GM21825 (cell line): ENCODE measurements around the gene SELE.

Source experiments
- ATAC-seq: cut with Tn5 transposase; IDR thresholded peaks from one replicate; pipeline ENCODE4 v1.9.1; 2021; ENCODE audit warnings: mild to moderate bottlenecking, moderate library complexity; ENCODE audit not compliant: unreplicated experiment

SELE gene, protein sequence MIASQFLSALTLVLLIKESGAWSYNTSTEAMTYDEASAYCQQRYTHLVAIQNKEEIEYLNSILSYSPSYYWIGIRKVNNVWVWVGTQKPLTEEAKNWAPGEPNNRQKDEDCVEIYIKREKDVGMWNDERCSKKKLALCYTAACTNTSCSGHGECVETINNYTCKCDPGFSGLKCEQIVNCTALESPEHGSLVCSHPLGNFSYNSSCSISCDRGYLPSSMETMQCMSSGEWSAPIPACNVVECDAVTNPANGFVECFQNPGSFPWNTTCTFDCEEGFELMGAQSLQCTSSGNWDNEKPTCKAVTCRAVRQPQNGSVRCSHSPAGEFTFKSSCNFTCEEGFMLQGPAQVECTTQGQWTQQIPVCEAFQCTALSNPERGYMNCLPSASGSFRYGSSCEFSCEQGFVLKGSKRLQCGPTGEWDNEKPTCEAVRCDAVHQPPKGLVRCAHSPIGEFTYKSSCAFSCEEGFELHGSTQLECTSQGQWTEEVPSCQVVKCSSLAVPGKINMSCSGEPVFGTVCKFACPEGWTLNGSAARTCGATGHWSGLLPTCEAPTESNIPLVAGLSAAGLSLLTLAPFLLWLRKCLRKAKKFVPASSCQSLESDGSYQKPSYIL

DNA sequence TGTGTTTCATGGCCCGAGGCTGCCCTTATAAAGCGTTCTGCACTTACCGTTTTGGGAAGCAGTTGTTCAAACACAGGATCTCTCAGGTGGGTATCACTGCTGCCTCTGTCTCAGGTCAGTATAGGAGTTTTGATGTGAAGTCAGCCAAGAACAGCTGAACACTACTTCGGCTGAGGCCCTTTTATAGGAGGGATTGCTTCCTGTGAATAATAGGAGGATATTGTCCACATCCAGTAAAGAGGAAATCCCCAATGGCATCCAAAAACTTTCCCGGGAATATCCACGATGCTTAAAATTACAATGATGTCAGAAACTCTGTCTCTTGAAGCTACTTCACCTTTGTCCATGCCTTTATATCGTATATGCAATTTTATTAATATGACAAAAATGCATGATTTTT lies at the start of gene SELE:
Gene SELE (minus strand): TSS at position 156 of the 400 bp plus-strand sequence. CDS start 467 bp downstream, outside the sequence.
- ATAC-seq, result no peak

DNA sequence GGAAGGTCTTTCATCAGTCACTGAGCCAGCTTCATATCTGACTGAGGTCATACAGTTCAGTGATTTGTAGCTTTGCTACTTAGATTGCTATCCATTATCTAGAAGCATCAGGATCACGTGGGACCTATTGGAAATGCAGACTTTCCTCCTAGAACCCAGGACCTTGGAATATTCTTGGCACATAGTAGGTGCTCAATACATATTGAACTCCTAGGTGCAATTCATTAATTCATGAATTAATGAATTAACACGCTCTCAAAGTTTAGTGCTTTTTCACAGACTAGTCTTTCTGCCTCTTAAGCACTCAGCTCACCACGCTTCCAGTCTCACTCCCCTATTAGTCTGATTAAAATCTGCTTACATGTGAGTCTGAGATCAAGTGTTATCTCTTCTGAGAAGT lies 48.7 kb upstream of the SELE start:
- ATAC-seq, result no peak

DNA sequence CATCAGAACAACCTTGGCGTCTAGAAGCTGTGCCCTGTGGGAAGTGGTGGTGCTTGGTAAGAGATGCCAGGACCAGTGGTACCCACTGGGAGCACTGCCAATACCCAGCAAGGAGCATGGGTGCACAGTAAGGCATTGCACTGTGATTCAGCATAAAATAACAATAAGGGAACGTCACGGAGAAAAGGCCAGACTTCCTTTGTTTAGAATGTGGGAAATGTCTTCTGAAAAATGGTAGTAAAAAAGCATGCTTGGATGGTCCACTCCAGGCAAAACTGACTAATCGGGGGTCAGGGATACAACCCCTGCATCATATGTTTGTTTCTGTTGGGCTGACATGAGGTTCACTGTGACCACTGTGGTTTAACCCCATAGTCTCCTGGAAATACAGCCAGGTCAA lies 46.1 kb upstream of the SELE start:
- no peak for ATAC-seq

DNA sequence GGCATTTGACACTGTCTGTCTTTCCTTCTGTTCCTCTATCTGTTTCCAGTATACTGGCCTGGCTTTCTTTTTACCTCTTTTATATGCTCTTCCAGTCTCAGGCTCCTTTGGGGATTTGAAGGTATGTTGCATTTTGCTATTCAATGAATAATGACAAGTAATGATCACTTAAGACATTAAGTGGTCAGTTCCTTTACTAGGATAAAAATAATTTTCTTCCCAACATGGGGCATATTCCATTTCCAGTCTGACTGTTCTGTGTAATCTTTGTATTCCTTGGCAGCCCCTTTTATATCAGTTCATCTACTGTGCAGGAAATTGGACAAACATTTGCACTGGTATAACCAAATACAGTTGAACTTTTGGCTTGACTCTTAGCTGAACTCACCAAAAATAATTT lies 45.3 kb upstream of the SELE start:
- no peak for ATAC-seq

DNA sequence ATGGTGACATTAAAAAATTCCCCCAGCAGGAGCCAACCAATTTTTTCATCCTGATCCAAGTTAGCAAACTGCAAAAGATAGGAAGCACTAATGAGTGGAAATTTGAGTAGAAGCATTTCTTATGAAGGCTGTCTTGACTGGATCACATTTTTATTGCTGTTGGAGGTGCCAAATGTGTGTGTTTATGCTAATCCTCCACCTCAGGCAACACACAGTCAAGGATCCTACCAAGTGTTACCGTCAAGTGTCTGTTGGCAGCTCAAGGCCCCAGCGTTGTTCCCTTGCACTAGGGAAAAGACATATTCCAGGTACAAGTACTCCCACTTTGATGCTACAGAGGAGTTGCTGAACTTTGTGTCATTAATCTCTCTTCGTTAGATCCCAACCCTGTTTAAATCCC lies 42.6 kb upstream of the SELE start:
- ATAC-seq, result no peak

DNA sequence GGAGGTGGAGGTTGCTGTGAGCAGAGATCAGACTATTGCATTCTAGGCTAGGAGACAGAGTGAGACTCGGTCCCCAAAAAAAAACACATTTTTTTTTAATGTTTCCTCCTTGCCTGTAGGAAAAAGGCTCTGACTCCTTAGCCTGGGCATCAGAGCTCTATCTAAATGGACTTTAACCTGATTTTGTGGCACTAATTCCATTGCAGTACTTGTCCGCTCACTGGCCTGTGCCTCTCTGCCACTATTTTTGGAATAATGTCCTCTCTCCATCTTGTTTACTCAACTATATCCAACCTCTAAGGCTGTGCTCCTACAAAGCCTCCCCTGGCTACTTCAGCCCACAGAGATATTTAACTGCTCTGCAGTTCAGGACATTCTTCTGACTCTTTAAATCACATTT lies 34.3 kb upstream of the SELE start:
- ATAC-seq, result no peak

DNA sequence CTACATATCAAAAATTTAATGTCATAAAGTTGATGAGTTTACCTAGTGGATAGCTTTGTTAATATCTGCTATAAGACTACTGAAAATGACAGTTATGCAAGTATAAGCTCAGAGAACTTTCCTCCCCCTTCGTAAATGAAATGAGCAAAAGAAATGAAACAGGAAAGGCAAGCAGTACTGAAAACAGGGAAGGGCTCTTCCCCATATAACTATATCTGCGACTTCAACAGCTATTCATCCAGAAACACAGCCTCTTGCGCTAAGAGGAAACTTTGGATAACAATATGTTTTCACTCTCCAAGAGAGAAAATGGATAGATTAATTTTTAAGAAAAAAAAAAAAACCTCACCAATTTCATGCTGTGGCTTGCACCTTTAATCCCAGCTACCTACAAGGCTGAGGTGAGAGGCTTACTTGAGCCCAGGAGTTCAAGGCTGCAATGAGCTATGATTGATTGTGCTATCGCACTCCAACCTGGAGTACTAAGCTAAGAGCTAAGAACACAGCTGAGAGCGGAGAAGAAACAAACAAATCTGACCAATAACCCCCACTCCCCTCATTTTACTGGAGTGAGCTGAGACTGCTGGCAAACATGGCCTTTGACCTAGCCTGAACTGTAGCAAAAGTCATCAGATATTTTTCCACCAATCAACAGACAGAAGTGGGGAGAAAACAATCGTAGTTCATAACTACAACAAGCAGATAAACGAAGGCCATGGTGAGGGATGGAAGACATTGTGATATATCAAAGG lies 31.9 kb upstream of the SELE start:
- no peak for ATAC-seq

DNA sequence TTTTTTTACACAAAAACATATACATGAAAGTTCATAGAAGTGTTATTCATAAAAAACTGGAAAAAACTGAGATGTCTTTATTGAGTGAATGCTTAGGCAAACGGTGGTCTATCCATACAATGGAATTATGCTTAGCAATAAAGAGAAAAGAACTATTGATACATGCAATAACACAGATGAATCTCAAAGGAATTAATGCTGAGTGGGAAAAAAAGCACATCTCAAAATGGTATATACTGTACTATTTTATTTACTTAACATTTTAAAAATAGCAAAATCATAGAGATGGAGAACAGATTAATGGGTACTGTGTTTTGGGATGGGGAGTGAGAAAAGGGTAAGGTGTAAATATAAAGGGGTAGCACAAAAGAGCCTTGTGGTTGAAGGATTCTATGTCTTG lies 31.0 kb upstream of the SELE start:
- ATAC-seq, result no peak

DNA sequence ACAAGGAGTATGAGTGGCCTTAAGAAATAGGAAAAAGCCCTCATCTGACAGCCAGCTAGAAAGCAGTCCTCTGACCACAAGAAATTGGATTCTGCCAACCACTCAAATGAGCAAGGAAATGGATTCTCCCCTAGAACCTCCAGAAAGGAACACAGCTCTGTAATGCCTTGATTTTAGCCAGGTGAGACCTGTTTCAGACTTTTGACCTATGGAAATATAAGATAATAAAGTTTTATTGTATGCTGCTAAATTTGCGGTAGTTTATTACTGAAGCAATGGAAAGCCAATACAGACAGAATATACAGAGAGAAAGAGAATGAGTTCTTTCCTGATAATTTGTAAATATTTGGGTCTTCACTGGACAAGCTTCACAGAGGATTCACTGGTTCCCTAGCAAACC lies 28.8 kb upstream of the SELE start:
- no peak for ATAC-seq

DNA sequence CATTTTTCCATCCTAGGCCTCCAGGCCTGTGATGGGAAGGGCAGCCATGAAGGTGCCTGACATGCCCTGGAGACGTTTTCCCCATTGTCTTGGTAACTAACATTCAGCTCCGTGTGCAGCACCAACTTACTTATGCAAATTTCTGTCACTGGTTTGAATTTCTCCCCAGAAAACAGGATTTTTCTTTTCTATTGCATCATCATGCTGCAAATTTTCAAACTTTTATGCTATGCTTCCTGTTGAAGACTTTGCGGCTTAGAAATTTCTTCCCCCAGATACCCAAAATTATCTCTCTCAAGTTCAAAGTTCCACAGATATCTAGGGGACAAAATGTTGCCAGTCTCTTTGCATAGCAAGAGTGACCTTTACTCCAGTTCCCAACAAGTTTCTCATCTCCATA lies 25.2 kb upstream of the SELE start:
- no peak for ATAC-seq

DNA sequence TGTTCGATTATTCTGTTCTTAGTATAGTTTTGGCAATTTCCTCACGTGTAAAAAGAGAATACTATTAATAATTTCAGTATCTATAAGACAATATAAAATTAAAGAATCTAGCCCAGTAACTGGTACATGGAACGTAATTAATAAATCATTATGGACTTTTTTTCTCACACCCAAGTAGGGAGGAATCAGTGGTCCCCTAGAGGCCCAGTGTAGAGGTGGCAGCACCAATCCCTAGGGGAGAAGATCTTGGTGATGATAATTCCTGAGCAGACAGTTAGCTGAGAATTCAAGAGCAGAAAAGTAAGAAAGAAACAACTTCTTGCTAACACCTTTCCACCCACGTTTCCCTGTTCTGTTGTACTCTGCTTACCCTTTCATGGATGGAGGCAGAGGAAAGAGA lies 19.7 kb upstream of the SELE start:
- no peak for ATAC-seq

DNA sequence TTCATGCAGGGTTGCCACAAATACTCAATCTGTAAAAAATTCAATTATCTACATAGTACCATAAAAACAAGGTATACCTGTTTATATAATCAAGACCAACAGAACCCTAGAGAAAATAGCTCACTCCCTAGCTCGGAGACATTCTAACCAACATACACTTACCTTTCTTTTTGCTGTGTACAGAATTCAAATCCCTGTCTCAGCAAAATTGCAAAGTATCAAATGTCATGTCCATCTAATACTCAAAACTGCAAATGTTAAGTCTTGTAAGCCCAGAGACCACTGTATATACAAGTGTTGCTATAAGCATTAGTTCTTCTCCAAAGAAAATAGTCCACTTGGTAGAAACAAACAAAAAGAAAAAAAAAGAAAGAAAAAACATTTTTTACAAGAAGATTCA lies 16.2 kb upstream of the SELE start:
- no peak for ATAC-seq

DNA sequence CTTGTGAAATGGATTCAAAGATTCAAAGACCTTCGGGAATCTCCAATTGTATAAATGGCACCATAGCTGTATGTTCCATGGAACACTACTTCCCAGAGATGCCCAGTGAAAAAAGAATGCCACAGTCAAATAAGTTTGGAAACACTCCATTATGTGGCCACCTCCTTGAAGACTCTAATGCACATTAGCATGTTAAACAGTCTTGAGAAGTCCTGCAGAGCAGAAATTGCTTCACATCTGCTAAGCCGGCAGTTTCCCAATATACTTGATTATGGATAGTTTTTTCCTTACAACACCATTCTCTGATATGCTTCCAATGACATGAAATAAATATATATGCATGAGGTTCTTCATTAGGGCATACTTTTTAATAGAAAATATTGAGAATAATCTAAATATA lies 12.7 kb upstream of the SELE start:
- ATAC-seq, result no peak

DNA sequence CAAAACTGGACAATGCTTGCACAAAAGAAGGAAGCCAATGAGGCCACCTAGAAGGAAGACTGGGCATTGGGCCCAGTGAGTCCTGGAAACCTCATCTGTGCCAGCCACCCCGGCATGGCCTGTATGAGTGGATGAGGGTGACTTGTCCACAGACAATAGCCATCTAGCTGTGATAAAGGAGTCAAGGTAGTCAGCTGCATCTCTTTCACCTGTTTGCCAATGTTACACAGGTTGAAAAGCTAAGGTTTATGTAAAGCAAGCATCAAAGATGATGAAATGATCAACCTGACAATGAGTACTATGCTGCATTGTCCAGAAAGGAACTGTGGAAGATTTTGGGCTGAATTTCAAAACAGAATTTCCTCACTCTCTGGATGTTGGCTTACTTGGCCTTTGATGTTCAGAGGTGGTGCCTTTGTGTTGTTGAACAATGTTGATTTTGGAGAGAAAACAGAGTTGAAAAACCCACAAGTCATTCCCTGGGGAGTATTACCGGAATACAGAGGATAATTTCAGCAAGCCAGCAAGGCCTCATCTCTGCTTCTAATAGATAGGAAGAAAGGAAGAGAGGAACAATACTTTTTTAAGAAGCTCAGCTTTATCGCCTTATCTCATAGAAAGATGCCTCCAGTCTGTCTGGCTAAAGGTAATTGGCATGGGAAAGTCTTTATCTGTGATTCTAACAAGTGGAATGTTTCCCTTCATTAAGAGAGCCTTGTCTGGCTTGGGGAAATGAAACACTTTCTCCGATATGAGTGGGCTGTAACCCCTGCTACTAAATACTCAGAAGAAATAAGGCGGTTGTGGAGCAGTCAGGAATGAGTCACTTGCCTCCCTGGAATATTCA lies 11.4 kb upstream of the SELE start:
- ATAC-seq, result no peak

DNA sequence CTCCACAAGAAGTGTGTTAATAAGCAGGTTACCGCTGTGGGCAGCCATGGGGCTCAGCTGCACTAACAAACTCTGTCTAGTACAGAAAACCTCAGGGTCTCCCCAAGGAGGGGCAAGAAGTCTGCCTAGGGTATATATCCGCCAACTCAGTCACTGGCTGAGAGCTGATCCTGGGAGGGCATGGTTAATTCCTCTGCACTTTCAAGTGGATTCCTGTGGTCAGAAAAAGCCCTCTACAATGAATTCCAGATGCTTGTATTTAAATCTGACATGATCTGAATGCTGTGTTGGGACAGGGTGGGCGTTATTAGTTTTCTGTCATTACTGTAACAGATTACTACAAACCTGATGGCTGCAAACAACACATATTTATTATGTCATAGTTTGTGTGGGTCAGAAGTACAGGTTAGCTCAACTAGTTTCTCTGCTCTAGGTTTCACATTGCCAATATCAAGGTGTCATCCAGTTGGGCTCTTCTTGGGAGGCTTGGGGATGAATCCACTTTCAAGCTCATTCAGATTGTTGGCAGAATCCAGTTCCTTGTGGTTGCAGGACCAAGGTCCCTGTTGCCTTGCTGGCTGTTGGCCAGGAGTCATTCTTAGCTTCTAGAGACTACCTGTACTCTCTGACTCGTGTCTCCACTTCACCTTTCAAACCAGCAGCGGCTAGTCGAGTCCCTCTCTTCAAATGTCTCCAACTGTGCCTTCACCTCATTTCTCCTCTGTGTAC lies 8.0 kb upstream of the SELE start:
- ATAC-seq, result no peak

DNA sequence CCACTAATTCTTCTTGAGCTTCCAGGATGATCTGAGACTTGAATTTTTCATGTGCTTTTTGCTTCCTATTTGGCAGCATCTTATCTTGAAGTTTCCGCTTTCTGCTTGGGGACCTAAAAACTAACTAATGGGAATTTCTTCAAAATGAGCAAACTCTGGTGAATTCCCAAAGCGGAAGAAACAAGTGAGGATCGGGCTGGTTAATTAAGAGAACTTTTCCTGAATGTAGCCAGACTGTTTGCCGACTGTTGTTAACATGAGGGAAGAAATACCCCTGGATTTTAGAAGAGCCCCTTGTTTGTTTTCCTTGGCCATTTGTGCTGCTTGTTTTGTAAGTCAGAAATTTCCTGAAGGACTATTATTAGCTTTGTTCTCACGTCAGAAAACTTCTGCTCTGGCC lies 6.1 kb upstream of the SELE start:
- no peak for ATAC-seq

DNA sequence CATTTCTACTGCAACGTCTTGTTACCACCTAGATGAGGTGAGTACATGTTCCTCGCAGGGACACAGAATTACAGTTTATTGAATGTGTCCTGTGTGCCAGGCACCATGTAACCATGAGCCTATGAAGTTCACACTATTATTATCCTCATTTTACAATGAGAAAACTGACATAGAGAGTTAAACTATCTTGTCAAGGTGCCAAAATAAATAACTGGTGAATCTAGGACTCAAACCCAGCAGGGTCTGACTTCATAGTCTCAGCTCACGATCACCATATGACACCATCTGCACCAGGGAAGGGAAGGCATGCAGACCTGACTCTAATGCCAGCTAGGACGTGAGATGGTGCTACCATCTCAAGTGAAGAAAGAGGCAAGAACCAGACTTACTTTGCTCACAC lies 2.4 kb downstream of the SELE start:
- ATAC-seq, result no peak

DNA sequence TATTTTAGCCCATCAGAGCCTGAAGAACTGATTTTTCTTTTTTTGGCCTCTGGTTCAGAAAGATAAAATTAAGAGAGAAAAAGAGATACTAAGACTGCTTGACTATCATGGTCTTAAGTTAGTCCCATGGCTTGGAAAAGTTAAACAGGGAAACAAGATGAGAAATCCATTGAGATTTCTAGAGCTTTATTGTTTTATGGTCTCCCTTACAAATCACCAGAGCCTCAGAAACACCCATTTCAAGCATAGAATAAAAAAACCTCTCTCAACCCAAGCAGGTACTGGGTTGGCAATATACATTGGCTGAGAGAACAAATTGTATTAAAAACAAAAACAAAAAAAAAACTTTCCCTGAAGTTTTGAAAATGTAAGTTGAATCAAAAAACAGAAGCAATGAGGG lies 3.9 kb downstream of the SELE start:
- ATAC-seq, result no peak

DNA sequence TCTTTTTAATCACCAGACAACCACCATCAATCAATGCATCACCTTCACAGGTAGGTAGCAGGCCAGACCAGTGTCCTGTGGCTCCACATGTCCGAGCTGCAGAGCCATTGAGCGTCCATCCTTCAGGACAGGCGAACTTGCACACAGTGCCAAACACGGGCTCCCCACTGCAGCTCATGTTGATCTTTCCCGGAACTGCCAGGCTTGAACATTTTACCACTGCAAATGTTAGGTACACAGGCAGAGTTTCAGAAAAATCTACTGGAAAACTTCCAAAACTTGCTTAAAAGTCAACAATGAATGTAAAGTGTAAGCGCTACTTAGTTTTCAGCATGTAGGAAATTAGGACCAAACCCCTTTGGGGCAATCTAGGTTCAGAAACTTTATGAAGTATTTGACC lies 6.6 kb downstream of the SELE start:
- no peak for ATAC-seq

DNA sequence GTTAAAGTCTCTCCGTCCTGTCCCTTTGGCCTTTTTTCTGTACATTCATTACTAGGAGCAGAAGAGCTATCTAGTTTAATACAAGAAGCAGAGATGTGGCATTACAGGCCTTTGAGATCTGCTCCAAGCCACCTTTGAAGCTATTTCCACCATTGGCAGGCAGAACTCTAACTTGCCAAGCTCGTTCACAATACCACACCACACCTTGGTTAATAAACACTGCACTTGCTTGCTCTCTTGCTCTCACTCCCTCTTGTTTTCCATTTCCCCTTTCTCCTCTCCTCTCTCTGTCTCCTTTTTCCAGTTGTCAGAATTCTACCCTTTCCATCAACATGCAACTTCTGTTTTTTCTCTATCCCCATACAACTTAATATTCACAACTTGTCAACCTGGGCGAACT lies 7.0 kb downstream of the SELE start:
- no peak for ATAC-seq

DNA sequence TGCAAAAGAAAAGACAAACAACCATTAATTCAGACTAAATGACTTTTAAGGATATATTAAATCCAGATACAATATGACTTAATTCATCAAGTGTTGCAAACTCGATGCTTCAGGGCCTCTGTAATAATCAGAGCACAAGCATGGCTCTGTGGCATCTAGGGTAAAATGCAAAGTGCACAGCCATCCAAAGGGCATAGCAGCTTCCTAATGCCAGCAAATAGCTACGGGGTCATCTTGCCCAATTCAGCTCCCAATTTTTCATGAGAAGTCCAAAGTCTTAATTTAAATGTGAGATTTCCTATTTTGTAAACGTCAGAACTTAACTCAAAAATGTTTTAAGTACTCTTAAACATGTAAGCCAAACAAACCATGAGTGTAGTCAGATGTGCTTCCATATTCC lies 7.9 kb downstream of the SELE start:
- no peak for ATAC-seq
